ENCODE data around the gene TOR4A.

TOR4A gene

DNA sequence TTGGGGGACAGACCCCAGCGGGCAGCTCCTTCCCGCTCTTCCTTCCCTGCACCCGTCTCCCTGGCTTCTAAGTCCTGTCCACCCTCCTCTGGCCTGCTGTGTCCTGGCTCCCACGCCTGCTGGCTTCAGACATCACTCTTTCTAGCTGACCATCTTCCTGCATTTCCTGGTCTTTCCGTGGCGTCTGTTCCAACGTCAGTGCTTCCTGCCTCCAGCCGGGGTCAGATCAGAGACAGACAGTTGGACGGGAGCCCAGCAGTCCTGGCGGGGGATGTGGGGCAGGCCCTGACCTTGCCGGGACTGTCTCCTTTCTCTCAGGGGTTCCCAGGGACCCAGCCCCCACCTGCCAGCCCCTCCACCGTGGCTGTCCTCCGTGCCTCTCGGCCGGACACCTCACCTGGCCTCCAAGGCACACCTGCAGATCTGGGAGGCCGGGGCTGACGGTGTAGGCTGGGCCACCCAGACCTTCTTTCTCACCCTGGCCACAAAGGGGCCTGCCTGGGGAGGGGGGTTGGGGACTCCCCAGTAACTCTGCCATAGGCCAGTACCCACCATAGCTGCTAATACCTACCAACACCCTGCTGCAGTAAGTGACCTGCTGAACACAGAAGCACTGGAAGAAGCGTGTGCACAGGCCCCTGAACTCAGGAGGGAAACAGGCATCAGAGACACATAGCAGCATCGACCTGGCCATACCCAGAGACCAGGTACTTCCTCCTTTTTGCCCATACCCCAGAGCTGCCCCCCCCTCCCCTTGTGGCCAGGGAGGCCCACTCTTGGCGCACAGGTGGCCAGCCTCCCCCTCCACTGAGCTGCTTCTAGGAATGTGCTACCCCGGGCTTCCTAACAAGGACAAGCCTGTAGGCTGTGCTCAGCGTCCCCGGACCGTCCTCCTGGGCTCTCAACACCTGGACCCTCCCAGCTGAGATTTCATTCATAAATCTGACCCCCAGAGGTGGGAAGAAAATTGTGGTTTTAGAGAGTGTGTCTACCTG is 19.4 kb downstream of the TOR4A start:
- TF ChIP-seq, protein P1, sequence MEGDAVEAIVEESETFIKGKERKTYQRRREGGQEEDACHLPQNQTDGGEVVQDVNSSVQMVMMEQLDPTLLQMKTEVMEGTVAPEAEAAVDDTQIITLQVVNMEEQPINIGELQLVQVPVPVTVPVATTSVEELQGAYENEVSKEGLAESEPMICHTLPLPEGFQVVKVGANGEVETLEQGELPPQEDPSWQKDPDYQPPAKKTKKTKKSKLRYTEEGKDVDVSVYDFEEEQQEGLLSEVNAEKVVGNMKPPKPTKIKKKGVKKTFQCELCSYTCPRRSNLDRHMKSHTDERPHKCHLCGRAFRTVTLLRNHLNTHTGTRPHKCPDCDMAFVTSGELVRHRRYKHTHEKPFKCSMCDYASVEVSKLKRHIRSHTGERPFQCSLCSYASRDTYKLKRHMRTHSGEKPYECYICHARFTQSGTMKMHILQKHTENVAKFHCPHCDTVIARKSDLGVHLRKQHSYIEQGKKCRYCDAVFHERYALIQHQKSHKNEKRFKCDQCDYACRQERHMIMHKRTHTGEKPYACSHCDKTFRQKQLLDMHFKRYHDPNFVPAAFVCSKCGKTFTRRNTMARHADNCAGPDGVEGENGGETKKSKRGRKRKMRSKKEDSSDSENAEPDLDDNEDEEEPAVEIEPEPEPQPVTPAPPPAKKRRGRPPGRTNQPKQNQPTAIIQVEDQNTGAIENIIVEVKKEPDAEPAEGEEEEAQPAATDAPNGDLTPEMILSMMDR (IDR thresholded peaks at IDR 0.05): no peak
- peaks cover 11 to 33% of the 10 kb centered on the region in 2 experiments for H3K4me1 ChIP-seq (ENCODE audit: control insufficient read depth in 1 of 2, insufficient read depth in 1 of 2, low read depth in 1 of 2, low read length in 1 of 2)
- no peak overlapping the region for H3K4me3 ChIP-seq (ENCODE audit: low read depth in 1 of 2, low read length in 1 of 2)
- no peaks in the 10 kb centered on the region for H3K36me3 ChIP-seq
- no peaks in the 10 kb centered on the region for H3K9me3 ChIP-seq
- H3K27ac ChIP-seq: no peak overlapping the region
- peaks cover 98% of the 10 kb centered on the region for H3K27me3 ChIP-seq

DNA sequence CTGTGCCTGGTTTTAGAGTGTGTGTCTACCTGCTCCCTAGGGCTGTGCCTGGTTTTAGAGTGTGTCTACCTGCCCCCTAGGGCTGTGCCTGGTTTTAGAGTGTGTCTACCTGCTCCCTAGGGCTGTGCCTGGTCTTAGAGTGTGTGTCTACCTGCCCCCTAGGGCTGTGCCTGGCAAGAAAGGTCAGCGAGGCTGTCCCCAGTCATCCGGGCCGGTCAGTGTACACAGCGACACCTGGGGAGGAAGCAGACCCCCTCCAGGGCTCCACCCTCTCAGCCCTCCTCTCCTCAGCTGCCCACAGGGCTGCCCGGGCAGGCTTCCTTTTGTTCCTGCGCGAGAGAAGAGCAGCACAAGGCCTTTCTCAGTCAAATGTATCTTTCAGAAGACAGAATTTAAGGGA is 20.4 kb downstream of the TOR4A start:
- no peak overlapping the region for H3K27ac ChIP-seq
- peaks cover 98% of the 10 kb centered on the region for H3K27me3 ChIP-seq
- peaks cover 11 to 38% of the 10 kb centered on the region in 2 experiments for H3K4me1 ChIP-seq (ENCODE audit: control insufficient read depth in 1 of 2, insufficient read depth in 1 of 2, low read depth in 1 of 2, low read length in 1 of 2)
- H3K9me3 ChIP-seq: no peaks in the 10 kb centered on the region
- H3K36me3 ChIP-seq: no peaks in the 10 kb centered on the region
- no peak overlapping the region for H3K4me3 ChIP-seq (ENCODE audit: low read depth in 1 of 2, low read length in 1 of 2)
- TF ChIP-seq, protein P1 (IDR thresholded peaks at IDR 0.05): no peak

DNA sequence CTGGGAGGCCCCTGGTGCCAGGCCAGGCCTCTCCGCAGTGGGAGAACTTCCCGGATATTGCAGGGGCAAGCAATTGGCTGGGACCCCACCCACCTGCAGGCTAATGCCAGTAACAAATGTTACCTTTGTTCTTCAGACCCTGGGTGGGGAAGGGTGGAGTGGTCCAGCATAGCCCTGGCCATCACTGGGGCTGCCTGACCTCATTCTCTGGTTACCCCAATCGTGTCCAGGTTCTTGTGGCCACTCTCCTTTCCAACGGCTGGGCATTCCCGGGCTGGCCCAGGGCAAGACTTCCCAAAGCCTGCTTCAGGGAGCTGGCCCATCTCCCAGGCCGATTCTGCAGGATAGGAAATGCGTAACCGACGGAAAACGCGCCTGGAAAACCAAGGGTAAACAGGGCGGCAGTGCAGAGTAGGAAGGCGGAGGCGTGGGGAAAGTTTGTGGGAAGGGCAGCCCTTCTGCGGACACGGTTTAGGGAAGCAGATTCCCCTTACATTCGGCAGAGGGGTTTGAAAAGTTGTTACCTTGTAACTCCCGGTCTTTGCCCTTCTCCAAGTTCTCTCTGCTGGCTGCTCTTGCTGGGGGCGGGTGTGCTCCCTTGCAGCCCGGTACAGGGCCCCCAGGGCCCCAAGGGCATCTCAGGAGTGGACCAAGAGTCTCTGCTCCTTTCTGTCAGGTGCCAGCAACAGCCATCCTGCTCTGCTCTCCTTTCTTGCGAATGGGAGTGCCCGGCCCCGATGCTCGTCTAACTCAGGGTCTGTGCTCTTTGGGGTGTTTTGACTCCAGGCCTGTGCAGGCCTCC is 21.1 kb downstream of the TOR4A start:
- H3K4me1 ChIP-seq (ENCODE audit: control insufficient read depth in 1 of 2, insufficient read depth in 1 of 2, low read depth in 1 of 2, low read length in 1 of 2): peaks cover 11 to 38% of the 10 kb centered on the region in 2 experiments

DNA sequence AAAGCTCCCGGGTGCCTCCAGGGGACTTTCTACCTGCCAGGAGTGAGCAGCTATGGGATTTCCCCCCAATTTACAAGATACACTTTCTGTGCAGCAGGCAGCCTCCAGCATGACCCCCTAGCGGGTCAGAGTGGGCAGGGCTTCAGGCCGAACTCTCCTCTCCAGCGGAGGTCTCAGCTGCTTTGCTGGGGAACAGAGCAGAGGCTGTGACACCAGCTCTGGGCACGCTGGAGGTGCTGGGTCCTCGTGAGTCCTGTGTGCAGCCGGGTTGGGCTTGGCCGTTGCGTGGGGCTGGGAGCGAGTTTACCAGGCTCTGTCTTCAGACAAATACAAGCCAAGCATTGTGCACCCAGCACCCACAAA is 21.7 kb downstream of the TOR4A start:
- TF ChIP-seq, protein P1 (IDR thresholded peaks at IDR 0.05): no peak
- H3K4me1 ChIP-seq (ENCODE audit: control insufficient read depth in 1 of 2, insufficient read depth in 1 of 2, low read depth in 1 of 2, low read length in 1 of 2): peaks cover 11 to 38% of the 10 kb centered on the region in 2 experiments
- H3K4me3 ChIP-seq (ENCODE audit: low read depth in 1 of 2, low read length in 1 of 2): no peak overlapping the region
- no peaks in the 10 kb centered on the region for H3K9me3 ChIP-seq
- no peak overlapping the region for H3K27ac ChIP-seq
- H3K36me3 ChIP-seq: no peaks in the 10 kb centered on the region
- peaks cover 98% of the 10 kb centered on the region for H3K27me3 ChIP-seq

More for the DNA sequence above, 21.1 kb downstream of the TOR4A start:
- no peak overlapping the region for H3K4me3 ChIP-seq (ENCODE audit: low read depth in 1 of 2, low read length in 1 of 2)
- H3K36me3 ChIP-seq: no peaks in the 10 kb centered on the region
- TF ChIP-seq, protein P1 (IDR thresholded peaks at IDR 0.05): no peak
- H3K27me3 ChIP-seq: peaks cover 98% of the 10 kb centered on the region
- no peak overlapping the region for H3K27ac ChIP-seq
- H3K9me3 ChIP-seq: no peaks in the 10 kb centered on the region

DNA sequence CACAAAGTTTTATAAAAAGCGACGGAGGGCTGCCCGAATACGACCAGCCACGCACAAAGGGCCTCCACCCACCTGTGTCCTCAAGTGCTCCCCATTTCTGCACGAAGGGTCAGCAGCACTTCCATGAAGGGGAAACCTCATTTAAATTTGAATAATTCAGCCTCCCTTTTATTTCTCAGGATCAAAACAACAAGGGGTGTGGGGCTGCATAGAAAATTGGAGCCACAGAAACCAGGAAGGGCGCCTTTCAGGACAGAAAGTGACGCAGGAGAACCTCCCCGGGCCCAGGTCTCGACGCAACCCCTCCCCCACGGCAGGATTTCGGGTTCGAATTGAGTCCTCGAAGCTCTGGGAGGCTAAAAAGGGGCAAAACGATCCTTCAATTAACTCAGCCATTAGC is 22.4 kb downstream of the TOR4A start:
- peaks cover 11 to 34% of the 10 kb centered on the region in 2 experiments for H3K4me1 ChIP-seq (ENCODE audit: control insufficient read depth in 1 of 2, insufficient read depth in 1 of 2, low read depth in 1 of 2, low read length in 1 of 2)
- H3K4me3 ChIP-seq (ENCODE audit: low read depth in 1 of 2, low read length in 1 of 2): no peak overlapping the region
- no peaks in the 10 kb centered on the region for H3K9me3 ChIP-seq
- H3K36me3 ChIP-seq: no peaks in the 10 kb centered on the region
- H3K27ac ChIP-seq: no peak overlapping the region
- H3K27me3 ChIP-seq: peaks cover 98% of the 10 kb centered on the region
- TF ChIP-seq, protein P1 (IDR thresholded peaks at IDR 0.05): no peak

Measured in neutrophil (primary cell).